ENCODE data around the gene MLXIPL.
"Not testable (repeated sequence)": the region's sequence is repeated elsewhere in the genome, so short reads cannot be mapped to it uniquely, and the experiment has no call there.

The MLXIPL gene

GRCh38 chr7:73582664-73583202 lies 41.6 kb downstream of the MLXIPL start:
- no peak for FAIRE-seq
- no peak for DNase-seq (ENCODE audit: insufficient read length, low spot score)

- FAIRE-seq; DNase-seq (ENCODE audit: insufficient read length, low spot score): not testable (repeated sequence)
Measured at GRCh38 chr7:73581006-73581405, 43.3 kb downstream of the MLXIPL start.

- peak; percentile 96 for DNase-seq (ENCODE audit: insufficient read length, low spot score)
- peak; percentile 91 for FAIRE-seq
Measured at GRCh38 chr7:73578342-73579128, 45.8 kb downstream of the MLXIPL start, which contains the start of gene TBL2. TSS of gene TBL2 (minus strand) at chr7:73578579. CDS start at chr7:73578549, 30 bp downstream.

- FAIRE-seq: no peak
- DNase-seq (ENCODE audit: insufficient read length, low spot score): no peak
Measured at GRCh38 chr7:73577627-73578341, 46.5 kb downstream of the MLXIPL start.

- no peak for FAIRE-seq
- DNase-seq (ENCODE audit: insufficient read length, low spot score): no peak
Measured at GRCh38 chr7:73573791-73574190, 50.5 kb downstream of the MLXIPL start.

- FAIRE-seq (no peak), DNase-seq (ENCODE audit: insufficient read length, low spot score) (no peak)
Measured at GRCh38 chr7:73573276-73573675, 51.0 kb downstream of the MLXIPL start.

GRCh38 chr7:73572767-73573186 lies 51.5 kb downstream of the MLXIPL start:
- DNase-seq (ENCODE audit: insufficient read length, low spot score) (no peak), FAIRE-seq (no peak)

GRCh38 chr7:73570977-73571376 lies 53.3 kb downstream of the MLXIPL start:
- no peak for DNase-seq (ENCODE audit: insufficient read length, low spot score)
- FAIRE-seq: no peak

- FAIRE-seq (no peak), DNase-seq (ENCODE audit: insufficient read length, low spot score) (no peak)
Measured at GRCh38 chr7:73570521-73570920, 53.8 kb downstream of the MLXIPL start.

GRCh38 chr7:73569042-73569608 lies 55.2 kb downstream of the MLXIPL start:
- FAIRE-seq (no peak), DNase-seq (ENCODE audit: insufficient read length, low spot score) (no peak)

GRCh38 chr7:73567846-73568685 lies 56.3 kb downstream of the MLXIPL start:
- DNase-seq (ENCODE audit: insufficient read length, low spot score) (no peak), FAIRE-seq (peak; percentile 4)

GRCh38 chr7:73567140-73567539 lies 57.2 kb downstream of the MLXIPL start:
- no peak for FAIRE-seq
- no peak for DNase-seq (ENCODE audit: insufficient read length, low spot score)

- FAIRE-seq; DNase-seq (ENCODE audit: insufficient read length, low spot score): not testable (repeated sequence)
Measured at GRCh38 chr7:73566431-73566830, 57.9 kb downstream of the MLXIPL start.

GRCh38 chr7:73565675-73566340 lies 58.5 kb downstream of the MLXIPL start:
- DNase-seq (ENCODE audit: insufficient read length, low spot score): no peak
- peak; percentile 55 for FAIRE-seq

- no peak for DNase-seq (ENCODE audit: insufficient read length, low spot score)
- FAIRE-seq: no peak
Measured at GRCh38 chr7:73560109-73560835, 64.0 kb downstream of the MLXIPL start.

- no peak for FAIRE-seq
- DNase-seq (ENCODE audit: insufficient read length, low spot score): peak; percentile 89
Measured at GRCh38 chr7:73557397-73558257, 66.7 kb downstream of the MLXIPL start, which contains the start of gene BCL7B. TSS of gene BCL7B (minus strand) at chr7:73557690. CDS start at chr7:73557578, 112 bp downstream.

- DNase-seq (ENCODE audit: insufficient read length, low spot score) (peak; percentile 98), FAIRE-seq (no peak)
Measured at GRCh38 chr7:73557108-73557396, 67.3 kb downstream of the MLXIPL start.

All from GM19239 (cell line).